Liver (tissue), 3 donors: Measurements from ENCODE around the gene C10orf53.

ENCODE experiments used
- EGR1 ChIP-seq, 2 donors: IDR thresholded peaks; 2 replicates each; pipeline ENCODE4 v1.6.1; 2016 to 2018; ENCODE audit warnings: antibody characterized with exemption in 2 of 2, low read depth in 2 of 2
- FOXA1 ChIP-seq: IDR thresholded peaks from 2 replicates; pipeline ENCODE4 v1.6.1; 2016; ENCODE audit warnings: antibody characterized with exemption
- GABPA ChIP-seq, 2 donors: IDR thresholded peaks in 1 of 2; conservative IDR thresholded peaks in 1 of 2; 2 replicates each; pipeline ENCODE4 v1.6.1; 2016; ENCODE audit warnings: antibody characterized with exemption in 2 of 2, mild to moderate bottlenecking in 1 of 2, moderate library complexity in 1 of 2
- JUND ChIP-seq, 2 donors: IDR thresholded peaks; 2 replicates each; pipeline ENCODE4 v1.6.1; 2016; ENCODE audit warnings: antibody characterized with exemption in 2 of 2
- NR2F2 ChIP-seq: IDR thresholded peaks from 2 replicates; pipeline ENCODE4 v1.6.1; 2016; ENCODE audit warnings: antibody characterized with exemption
- RAD21 ChIP-seq, 2 donors: IDR thresholded peaks; 2 replicates each; pipeline ENCODE4 v1.6.1; 2016; ENCODE audit warnings: antibody characterized with exemption in 2 of 2, mild to moderate bottlenecking in 2 of 2
- RXRA ChIP-seq, 2 donors: IDR thresholded peaks; 2 replicates each; pipeline ENCODE4 v1.6.1; 2017 to 2018; ENCODE audit warnings: antibody characterized with exemption in 2 of 2, mild to moderate bottlenecking in 1 of 2
- SP1 ChIP-seq: IDR thresholded peaks from 2 replicates; pipeline ENCODE4 v1.6.1; 2018; ENCODE audit warnings: antibody characterized with exemption, mild to moderate bottlenecking
- TF ChIP-seq, protein P1 (sequence below): fragments of 150-350 bp; IDR thresholded peaks from 2 replicates; pipeline ENCODE4 v1.5.1; 2017; ENCODE audit warnings: improper control_type of control experiment, low read depth, low read length; ENCODE audit not compliant: missing input control
- TF ChIP-seq, protein P2 (sequence below): IDR thresholded peaks from 2 replicates; pipeline ENCODE4 v1.6.1; 2016; ENCODE audit warnings: antibody characterized with exemption, mild to moderate bottlenecking
- TF ChIP-seq, protein P3 (sequence below): IDR thresholded peaks from 2 replicates; pipeline ENCODE4 v1.6.1; 2016; ENCODE audit warnings: antibody characterized with exemption
- donor health status: healthy.
- donor health status: healthy.

DNA sequence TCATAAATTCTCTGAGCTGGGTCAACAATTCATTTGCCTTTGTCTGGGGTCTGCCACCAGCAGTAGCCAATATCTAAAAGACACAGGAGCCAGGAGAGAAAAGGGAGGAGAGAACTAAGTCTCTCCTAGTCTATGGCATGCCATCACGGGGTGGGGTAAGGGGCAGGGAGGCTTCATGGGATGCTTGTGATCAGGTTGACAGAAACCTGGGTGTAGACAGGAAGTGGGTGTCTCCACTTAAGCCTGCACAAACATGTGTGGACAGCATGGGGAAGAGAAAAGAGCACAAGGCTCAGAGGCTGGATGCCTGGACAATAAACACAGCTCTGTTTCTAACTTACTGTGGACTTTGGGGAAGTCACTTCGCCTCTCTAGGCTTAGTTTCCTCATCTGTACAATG, 11.5 kb upstream of the C10orf53 start:
- TF ChIP-seq, protein P1, sequence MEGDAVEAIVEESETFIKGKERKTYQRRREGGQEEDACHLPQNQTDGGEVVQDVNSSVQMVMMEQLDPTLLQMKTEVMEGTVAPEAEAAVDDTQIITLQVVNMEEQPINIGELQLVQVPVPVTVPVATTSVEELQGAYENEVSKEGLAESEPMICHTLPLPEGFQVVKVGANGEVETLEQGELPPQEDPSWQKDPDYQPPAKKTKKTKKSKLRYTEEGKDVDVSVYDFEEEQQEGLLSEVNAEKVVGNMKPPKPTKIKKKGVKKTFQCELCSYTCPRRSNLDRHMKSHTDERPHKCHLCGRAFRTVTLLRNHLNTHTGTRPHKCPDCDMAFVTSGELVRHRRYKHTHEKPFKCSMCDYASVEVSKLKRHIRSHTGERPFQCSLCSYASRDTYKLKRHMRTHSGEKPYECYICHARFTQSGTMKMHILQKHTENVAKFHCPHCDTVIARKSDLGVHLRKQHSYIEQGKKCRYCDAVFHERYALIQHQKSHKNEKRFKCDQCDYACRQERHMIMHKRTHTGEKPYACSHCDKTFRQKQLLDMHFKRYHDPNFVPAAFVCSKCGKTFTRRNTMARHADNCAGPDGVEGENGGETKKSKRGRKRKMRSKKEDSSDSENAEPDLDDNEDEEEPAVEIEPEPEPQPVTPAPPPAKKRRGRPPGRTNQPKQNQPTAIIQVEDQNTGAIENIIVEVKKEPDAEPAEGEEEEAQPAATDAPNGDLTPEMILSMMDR: no peak
- TF ChIP-seq, protein P2, sequence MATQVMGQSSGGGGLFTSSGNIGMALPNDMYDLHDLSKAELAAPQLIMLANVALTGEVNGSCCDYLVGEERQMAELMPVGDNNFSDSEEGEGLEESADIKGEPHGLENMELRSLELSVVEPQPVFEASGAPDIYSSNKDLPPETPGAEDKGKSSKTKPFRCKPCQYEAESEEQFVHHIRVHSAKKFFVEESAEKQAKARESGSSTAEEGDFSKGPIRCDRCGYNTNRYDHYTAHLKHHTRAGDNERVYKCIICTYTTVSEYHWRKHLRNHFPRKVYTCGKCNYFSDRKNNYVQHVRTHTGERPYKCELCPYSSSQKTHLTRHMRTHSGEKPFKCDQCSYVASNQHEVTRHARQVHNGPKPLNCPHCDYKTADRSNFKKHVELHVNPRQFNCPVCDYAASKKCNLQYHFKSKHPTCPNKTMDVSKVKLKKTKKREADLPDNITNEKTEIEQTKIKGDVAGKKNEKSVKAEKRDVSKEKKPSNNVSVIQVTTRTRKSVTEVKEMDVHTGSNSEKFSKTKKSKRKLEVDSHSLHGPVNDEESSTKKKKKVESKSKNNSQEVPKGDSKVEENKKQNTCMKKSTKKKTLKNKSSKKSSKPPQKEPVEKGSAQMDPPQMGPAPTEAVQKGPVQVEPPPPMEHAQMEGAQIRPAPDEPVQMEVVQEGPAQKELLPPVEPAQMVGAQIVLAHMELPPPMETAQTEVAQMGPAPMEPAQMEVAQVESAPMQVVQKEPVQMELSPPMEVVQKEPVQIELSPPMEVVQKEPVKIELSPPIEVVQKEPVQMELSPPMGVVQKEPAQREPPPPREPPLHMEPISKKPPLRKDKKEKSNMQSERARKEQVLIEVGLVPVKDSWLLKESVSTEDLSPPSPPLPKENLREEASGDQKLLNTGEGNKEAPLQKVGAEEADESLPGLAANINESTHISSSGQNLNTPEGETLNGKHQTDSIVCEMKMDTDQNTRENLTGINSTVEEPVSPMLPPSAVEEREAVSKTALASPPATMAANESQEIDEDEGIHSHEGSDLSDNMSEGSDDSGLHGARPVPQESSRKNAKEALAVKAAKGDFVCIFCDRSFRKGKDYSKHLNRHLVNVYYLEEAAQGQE: no peak
- TF ChIP-seq GABPA (IDR thresholded peaks at IDR 0.05 in 1 of 2, conservative IDR thresholded peaks at IDR 0.05 in 1 of 2): no peak
- TF ChIP-seq SP1: no peak
- TF ChIP-seq RAD21 (IDR thresholded peaks at IDR 0.05): no peak
- TF ChIP-seq NR2F2: no peak
- TF ChIP-seq EGR1 (IDR thresholded peaks at IDR 0.05; ENCODE audit: low read depth in 2 of 2): no peak
- TF ChIP-seq RXRA (IDR thresholded peaks at IDR 0.05): no peak
- TF ChIP-seq, protein P3, sequence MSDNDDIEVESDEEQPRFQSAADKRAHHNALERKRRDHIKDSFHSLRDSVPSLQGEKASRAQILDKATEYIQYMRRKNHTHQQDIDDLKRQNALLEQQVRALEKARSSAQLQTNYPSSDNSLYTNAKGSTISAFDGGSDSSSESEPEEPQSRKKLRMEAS: no peak
- no peak for TF ChIP-seq JUND (IDR thresholded peaks at IDR 0.05)
- no peak for TF ChIP-seq FOXA1
